ENCODE measurements around the gene GCC2. TPM values are rescaled to one million over a fixed set of nuclear protein-coding genes. Genes with fewer than 3 reads are reported as not detected.

The GCC2 gene
- total and polyA plus RNA-seq, 9 of the 15 experiments (the other 6 are each of a cell fraction or from before 2014, with no cell fraction given) = 11.4 to 35.7 (median 19.9) TPM

DNA sequence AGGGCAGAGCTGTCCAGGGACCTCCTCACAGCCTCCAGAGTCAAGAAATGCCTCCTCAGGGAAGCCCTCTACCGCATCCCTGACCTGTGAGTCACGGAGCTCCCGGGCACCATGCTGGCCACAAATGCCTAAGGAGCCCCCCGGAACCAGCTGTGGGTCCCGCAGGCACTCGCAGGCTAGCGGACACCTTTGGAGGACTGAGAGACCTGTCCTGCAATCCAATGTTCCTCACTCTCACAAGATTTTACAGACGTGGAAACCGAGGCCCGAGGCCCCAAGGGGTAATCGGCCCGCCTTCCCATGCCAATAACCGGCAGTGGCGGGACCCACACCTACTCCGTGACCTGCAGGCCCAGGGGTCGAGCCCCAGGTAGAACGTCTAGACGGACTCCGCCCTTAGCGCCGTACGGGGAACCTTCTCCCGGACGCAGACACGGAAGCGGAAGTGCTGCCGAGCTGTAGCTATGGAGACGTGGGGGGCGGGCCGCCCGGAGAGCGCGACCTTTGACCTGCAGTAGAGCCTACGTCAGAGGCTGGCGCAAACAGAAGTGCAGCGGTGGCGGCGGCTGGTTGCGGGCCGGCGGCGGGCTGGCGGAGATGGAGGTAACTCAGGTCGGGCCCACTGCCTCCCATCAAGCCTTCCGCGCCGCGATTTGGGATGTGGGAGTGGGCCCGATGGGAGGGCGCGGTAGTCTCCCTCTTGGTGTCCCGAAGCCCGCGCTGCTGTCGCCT lies at the start of gene GCC2 (continued):
- TF ChIP-seq MAFK (IDR thresholded peaks at IDR 0.05; ENCODE audit: low read length) (no peak), TSHZ1 (CRISPR knock-in tag; IDR thresholded peaks at IDR 0.05) (no peak), BRF2 (IDR thresholded peaks at IDR 0.05; ENCODE audit: borderline replicate concordance, insufficient read depth, insufficient read length) (no peak), CAMTA2 (CRISPR knock-in tag; conservative IDR thresholded peaks at IDR 0.05) (no peak), ZNF57 (CRISPR knock-in tag; IDR thresholded peaks at IDR 0.05) (no peak)
- TF ChIP-seq, protein P1, sequence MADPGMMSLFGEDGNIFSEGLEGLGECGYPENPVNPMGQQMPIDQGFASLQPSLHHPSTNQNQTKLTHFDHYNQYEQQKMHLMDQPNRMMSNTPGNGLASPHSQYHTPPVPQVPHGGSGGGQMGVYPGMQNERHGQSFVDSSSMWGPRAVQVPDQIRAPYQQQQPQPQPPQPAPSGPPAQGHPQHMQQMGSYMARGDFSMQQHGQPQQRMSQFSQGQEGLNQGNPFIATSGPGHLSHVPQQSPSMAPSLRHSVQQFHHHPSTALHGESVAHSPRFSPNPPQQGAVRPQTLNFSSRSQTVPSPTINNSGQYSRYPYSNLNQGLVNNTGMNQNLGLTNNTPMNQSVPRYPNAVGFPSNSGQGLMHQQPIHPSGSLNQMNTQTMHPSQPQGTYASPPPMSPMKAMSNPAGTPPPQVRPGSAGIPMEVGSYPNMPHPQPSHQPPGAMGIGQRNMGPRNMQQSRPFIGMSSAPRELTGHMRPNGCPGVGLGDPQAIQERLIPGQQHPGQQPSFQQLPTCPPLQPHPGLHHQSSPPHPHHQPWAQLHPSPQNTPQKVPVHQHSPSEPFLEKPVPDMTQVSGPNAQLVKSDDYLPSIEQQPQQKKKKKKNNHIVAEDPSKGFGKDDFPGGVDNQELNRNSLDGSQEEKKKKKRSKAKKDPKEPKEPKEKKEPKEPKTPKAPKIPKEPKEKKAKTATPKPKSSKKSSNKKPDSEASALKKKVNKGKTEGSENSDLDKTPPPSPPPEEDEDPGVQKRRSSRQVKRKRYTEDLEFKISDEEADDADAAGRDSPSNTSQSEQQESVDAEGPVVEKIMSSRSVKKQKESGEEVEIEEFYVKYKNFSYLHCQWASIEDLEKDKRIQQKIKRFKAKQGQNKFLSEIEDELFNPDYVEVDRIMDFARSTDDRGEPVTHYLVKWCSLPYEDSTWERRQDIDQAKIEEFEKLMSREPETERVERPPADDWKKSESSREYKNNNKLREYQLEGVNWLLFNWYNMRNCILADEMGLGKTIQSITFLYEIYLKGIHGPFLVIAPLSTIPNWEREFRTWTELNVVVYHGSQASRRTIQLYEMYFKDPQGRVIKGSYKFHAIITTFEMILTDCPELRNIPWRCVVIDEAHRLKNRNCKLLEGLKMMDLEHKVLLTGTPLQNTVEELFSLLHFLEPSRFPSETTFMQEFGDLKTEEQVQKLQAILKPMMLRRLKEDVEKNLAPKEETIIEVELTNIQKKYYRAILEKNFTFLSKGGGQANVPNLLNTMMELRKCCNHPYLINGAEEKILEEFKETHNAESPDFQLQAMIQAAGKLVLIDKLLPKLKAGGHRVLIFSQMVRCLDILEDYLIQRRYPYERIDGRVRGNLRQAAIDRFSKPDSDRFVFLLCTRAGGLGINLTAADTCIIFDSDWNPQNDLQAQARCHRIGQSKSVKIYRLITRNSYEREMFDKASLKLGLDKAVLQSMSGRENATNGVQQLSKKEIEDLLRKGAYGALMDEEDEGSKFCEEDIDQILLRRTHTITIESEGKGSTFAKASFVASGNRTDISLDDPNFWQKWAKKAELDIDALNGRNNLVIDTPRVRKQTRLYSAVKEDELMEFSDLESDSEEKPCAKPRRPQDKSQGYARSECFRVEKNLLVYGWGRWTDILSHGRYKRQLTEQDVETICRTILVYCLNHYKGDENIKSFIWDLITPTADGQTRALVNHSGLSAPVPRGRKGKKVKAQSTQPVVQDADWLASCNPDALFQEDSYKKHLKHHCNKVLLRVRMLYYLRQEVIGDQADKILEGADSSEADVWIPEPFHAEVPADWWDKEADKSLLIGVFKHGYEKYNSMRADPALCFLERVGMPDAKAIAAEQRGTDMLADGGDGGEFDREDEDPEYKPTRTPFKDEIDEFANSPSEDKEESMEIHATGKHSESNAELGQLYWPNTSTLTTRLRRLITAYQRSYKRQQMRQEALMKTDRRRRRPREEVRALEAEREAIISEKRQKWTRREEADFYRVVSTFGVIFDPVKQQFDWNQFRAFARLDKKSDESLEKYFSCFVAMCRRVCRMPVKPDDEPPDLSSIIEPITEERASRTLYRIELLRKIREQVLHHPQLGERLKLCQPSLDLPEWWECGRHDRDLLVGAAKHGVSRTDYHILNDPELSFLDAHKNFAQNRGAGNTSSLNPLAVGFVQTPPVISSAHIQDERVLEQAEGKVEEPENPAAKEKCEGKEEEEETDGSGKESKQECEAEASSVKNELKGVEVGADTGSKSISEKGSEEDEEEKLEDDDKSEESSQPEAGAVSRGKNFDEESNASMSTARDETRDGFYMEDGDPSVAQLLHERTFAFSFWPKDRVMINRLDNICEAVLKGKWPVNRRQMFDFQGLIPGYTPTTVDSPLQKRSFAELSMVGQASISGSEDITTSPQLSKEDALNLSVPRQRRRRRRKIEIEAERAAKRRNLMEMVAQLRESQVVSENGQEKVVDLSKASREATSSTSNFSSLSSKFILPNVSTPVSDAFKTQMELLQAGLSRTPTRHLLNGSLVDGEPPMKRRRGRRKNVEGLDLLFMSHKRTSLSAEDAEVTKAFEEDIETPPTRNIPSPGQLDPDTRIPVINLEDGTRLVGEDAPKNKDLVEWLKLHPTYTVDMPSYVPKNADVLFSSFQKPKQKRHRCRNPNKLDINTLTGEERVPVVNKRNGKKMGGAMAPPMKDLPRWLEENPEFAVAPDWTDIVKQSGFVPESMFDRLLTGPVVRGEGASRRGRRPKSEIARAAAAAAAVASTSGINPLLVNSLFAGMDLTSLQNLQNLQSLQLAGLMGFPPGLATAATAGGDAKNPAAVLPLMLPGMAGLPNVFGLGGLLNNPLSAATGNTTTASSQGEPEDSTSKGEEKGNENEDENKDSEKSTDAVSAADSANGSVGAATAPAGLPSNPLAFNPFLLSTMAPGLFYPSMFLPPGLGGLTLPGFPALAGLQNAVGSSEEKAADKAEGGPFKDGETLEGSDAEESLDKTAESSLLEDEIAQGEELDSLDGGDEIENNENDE (IDR thresholded peaks at IDR 0.05; ENCODE audit: low read depth, low read length) = no peak
- TF ChIP-seq, protein P2, sequence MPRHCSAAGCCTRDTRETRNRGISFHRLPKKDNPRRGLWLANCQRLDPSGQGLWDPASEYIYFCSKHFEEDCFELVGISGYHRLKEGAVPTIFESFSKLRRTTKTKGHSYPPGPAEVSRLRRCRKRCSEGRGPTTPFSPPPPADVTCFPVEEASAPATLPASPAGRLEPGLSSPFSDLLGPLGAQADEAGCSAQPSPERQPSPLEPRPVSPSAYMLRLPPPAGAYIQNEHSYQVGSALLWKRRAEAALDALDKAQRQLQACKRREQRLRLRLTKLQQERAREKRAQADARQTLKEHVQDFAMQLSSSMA (CRISPR knock-in tag; IDR thresholded peaks at IDR 0.05) = no peak
